Measurements from ENCODE around the gene IQGAP1.
A peak's percentile ranks its signal among the peaks of the same experiment; 100 is the strongest.

Gene IQGAP1

GRCh38 chr15:90435652-90436337 lies 47.8 kb downstream of the IQGAP1 start:
- DNase-seq (ENCODE audit: low spot score) (no peak), FAIRE-seq (no peak)

GRCh38 chr15:90436952-90437351 lies 48.9 kb downstream of the IQGAP1 start:
- no peak for DNase-seq (ENCODE audit: low spot score)
- FAIRE-seq: no peak

GRCh38 chr15:90437516-90437915 lies 49.5 kb downstream of the IQGAP1 start:
- DNase-seq (ENCODE audit: low spot score) (no peak), FAIRE-seq (no peak)

- DNase-seq (ENCODE audit: low spot score) (no peak), FAIRE-seq (no peak)
Observed at GRCh38 chr15:90439946-90440345, 51.9 kb downstream of the IQGAP1 start.

- DNase-seq (ENCODE audit: low spot score): no peak
- FAIRE-seq: no peak
Observed at GRCh38 chr15:90441027-90441426, 53.0 kb downstream of the IQGAP1 start.

GRCh38 chr15:90442423-90442822 lies 54.4 kb downstream of the IQGAP1 start:
- DNase-seq (ENCODE audit: low spot score) (no peak), FAIRE-seq (no peak)

GRCh38 chr15:90449206-90449735 lies 61.2 kb downstream of the IQGAP1 start:
- FAIRE-seq: no peak
- DNase-seq (ENCODE audit: low spot score): no peak

GRCh38 chr15:90451053-90451850 lies 63.2 kb downstream of the IQGAP1 start:
- DNase-seq (ENCODE audit: low spot score): peak; percentile 32
- FAIRE-seq: no peak

- no peak for FAIRE-seq
- no peak for DNase-seq (ENCODE audit: low spot score)
Observed at GRCh38 chr15:90456236-90456635, 68.2 kb downstream of the IQGAP1 start.

- FAIRE-seq (no peak), DNase-seq (ENCODE audit: low spot score) (no peak)
Observed at GRCh38 chr15:90458061-90458460, 70.0 kb downstream of the IQGAP1 start.

GRCh38 chr15:90459368-90459767 lies 71.3 kb downstream of the IQGAP1 start:
- DNase-seq (ENCODE audit: low spot score) (no peak), FAIRE-seq (no peak)

GRCh38 chr15:90460142-90460824 lies 72.2 kb downstream of the IQGAP1 start:
- FAIRE-seq (no peak), DNase-seq (ENCODE audit: low spot score) (no peak)

- no peak for FAIRE-seq
Observed at GRCh38 chr15:90463381-90463780, 75.3 kb downstream of the IQGAP1 start.

GRCh38 chr15:90465140-90465929 lies 77.3 kb downstream of the IQGAP1 start:
- FAIRE-seq: no peak
- no peak for DNase-seq (ENCODE audit: low spot score)

More at GRCh38 chr15:90463381-90463780, 75.3 kb downstream of the IQGAP1 start:
- DNase-seq (ENCODE audit: low spot score): peak; percentile 55

GRCh38 chr15:90465930-90466567 lies 78.0 kb downstream of the IQGAP1 start:
- no peak for FAIRE-seq
- no peak for DNase-seq (ENCODE audit: low spot score)

GRCh38 chr15:90469723-90470122 lies 81.7 kb downstream of the IQGAP1 start:
- no peak for FAIRE-seq
- no peak for DNase-seq (ENCODE audit: low spot score)

- DNase-seq (ENCODE audit: low spot score) (no peak), FAIRE-seq (no peak)
Observed at GRCh38 chr15:90470453-90470852, 82.4 kb downstream of the IQGAP1 start.

- FAIRE-seq: no peak
- DNase-seq (ENCODE audit: low spot score): no peak
Observed at GRCh38 chr15:90471126-90471525, 83.1 kb downstream of the IQGAP1 start.

- no peak for DNase-seq (ENCODE audit: low spot score)
- no peak for FAIRE-seq
Observed at GRCh38 chr15:90471769-90472168, 83.7 kb downstream of the IQGAP1 start.

GRCh38 chr15:90478846-90479481 lies 90.9 kb downstream of the IQGAP1 start:
- FAIRE-seq (no peak), DNase-seq (ENCODE audit: low spot score) (no peak)
